Thyroid gland (tissue), 4 donors: ENCODE data around the gene RNASE3. TPM values are rescaled to one million over a fixed set of nuclear protein-coding genes. Genes with fewer than 3 reads are reported as not detected.

Experiments used
- DNase-seq, 2 donors: peaks; one replicate each; pipeline ENCODE4 v3.0.0-alpha.2; 2019
- H3K27ac ChIP-seq, 3 donors: fragments of 200-600 bp; sonication (generic); 1 replicate in 2 of 3; 2 replicates in 1 of 3; pipeline ENCODE4 v1.5.1; 2016 to 2019; ENCODE audit warnings: mild to moderate bottlenecking in 1 of 3, moderate library complexity in 1 of 3
- H3K27me3 ChIP-seq: fragments of 200-600 bp; sonication (generic); one replicate; pipeline ENCODE4 v1.5.1; 2019
- H3K36me3 ChIP-seq, 2 donors: fragments of 200-600 bp; sonication (generic); one replicate each; pipeline ENCODE4 v1.5.1; 2016 to 2019
- H3K4me1 ChIP-seq, 2 donors: fragments of 200-600 bp; sonication (generic); one replicate each; pipeline ENCODE4 v1.5.1; 2017 to 2019
- H3K4me3 ChIP-seq, 3 donors: fragments of 200-600 bp; sonication (generic); replicated peaks in 1 of 3; 1 replicate in 2 of 3; 2 replicates in 1 of 3; pipeline ENCODE4 v1.5.1; 2016; ENCODE audit warnings: mild to moderate bottlenecking in 1 of 3
- H3K9me3 ChIP-seq: fragments of 200-600 bp; sonication (generic); one replicate; pipeline ENCODE4 v1.5.1; 2017
- POLR2A ChIP-seq, 2 donors: fragments of 450-650 bp; IDR thresholded peaks; one replicate each; pipeline ENCODE4 v1.6.1; 2017; ENCODE audit warnings: antibody characterized with exemption in 2 of 2, mild to moderate bottlenecking in 2 of 2, moderate library complexity in 1 of 2
- WGBS, 2 donors: methylation state at CpG; one replicate each; pipeline ENCODE4 v1.1.5; 2017; 5-methylcytosine and 5-hydroxymethylcytosine counted together
- intact Hi-C: fragments of 100-400 bp; cut with DNase I; formaldehyde crosslinking; loops from one replicate; pipeline ENCODE4 v1.15.1; 2023
- total RNA-seq, 4 donors: library from RNA; depleted of rRNA; stranded (reverse); fragments of >200 nt; gene quantifications; one replicate each; pipeline ENCODE4 v1.2.3, GENCODE V29; 2016
- TF ChIP-seq, protein P1 (sequence below), 6 experiments: fragments of 200-600 bp in 3 of 6; fragments of 450-650 bp in 3 of 6; sonication (generic) in 3 of 6; IDR thresholded peaks; one replicate each; pipeline ENCODE4 v1.5.1; 2016 to 2019; ENCODE audit warnings: antibody characterized with exemption in 6 of 6, mild to moderate bottlenecking in 2 of 6, inconsistent platforms in 1 of 6, moderate library complexity in 1 of 6

The RNASE3 gene
- total RNA-seq, 4 donors from 2014 or later, result not detected

DNA sequence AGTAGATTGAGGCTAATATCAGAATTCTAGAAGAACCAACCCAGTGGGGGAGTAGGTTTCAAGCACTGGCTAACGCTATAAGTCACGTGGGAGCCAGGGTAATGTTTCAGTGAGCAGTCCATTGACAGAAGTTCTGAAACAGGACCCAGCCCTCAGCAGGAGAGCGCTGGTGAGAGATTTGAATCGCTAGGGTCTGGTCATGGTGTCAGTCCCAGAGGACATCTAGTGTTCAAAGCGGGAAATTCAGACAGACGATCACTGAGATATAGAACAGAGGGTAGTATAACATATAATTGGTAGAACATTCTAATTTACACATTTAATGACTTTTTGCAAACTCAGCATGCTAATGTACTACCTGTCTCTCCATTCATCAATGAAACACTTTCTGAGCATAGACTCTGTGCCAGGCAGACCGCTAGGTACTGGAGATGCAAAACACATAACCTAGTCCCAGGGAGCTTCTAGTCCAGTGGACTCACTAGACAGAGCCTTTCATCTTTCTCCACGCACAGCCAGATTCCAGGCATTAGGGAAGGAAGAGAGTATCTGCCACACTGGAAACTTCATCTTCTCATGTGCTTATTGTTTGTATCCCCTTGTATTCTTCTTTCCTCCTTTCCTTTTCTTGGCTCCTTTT lies 35.4 kb upstream of the RNASE3 start:
- Histone ChIP-seq H3K9me3 (no peaks in the 10 kb centered on the region), H3K4me1 (no peaks in the 10 kb centered on the region), H3K4me3 (no peak overlapping the region), H3K27me3 (no peaks in the 10 kb centered on the region), H3K27ac (no peak overlapping the region), H3K36me3 (no peaks in the 10 kb centered on the region)
- no peak for TF ChIP-seq POLR2A (IDR thresholded peaks at IDR 0.05)
- TF ChIP-seq, protein P1, sequence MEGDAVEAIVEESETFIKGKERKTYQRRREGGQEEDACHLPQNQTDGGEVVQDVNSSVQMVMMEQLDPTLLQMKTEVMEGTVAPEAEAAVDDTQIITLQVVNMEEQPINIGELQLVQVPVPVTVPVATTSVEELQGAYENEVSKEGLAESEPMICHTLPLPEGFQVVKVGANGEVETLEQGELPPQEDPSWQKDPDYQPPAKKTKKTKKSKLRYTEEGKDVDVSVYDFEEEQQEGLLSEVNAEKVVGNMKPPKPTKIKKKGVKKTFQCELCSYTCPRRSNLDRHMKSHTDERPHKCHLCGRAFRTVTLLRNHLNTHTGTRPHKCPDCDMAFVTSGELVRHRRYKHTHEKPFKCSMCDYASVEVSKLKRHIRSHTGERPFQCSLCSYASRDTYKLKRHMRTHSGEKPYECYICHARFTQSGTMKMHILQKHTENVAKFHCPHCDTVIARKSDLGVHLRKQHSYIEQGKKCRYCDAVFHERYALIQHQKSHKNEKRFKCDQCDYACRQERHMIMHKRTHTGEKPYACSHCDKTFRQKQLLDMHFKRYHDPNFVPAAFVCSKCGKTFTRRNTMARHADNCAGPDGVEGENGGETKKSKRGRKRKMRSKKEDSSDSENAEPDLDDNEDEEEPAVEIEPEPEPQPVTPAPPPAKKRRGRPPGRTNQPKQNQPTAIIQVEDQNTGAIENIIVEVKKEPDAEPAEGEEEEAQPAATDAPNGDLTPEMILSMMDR (IDR thresholded peaks at IDR 0.05), result peak; percentile 51 to 87 (median 64)
- peak; percentile 58 to 63 for DNase-seq
- WGBS, 2 donors, result 13 to 17% methylated on average over 8 of the region's 8 CpGs
- intact Hi-C loops, result loop anchor here (5.0 to 10.0 kb wide), 2 partner anchors 109 to 153 kb away; no protein-coding TSS in a partner anchor

DNA sequence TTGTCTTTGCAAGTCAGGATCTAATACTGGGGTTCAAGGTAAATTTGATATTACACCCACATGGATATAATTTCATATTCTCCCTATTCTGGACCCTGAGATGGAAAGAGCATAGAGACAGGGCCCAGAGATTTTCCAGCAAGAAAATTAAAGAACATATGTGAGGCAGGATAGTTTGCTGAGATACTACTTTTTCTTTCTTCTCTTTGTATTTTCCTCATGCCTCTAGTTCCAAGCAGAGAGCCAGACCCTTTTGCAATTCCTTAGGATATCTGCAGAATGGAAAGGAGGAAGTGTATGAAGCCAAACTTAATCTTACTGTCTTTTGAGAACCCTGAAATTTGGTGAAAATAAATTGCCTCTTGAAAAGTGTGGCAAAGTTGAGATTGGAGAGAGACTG lies 34.0 kb upstream of the RNASE3 start:
- TF ChIP-seq POLR2A (IDR thresholded peaks at IDR 0.05), result no peak
- TF ChIP-seq, protein P1 (IDR thresholded peaks at IDR 0.05), result no peak
- Histone ChIP-seq H3K27me3 (no peaks in the 10 kb centered on the region), H3K4me1 (no peaks in the 10 kb centered on the region), H3K4me3 (no peak overlapping the region), H3K27ac (no peak overlapping the region), H3K9me3 (no peaks in the 10 kb centered on the region), H3K36me3 (no peaks in the 10 kb centered on the region)
- intact Hi-C loops, result loop anchor here (5.0 to 10.0 kb wide), 2 partner anchors 108 to 155 kb away; no protein-coding TSS in a partner anchor
- no peak for DNase-seq

DNA sequence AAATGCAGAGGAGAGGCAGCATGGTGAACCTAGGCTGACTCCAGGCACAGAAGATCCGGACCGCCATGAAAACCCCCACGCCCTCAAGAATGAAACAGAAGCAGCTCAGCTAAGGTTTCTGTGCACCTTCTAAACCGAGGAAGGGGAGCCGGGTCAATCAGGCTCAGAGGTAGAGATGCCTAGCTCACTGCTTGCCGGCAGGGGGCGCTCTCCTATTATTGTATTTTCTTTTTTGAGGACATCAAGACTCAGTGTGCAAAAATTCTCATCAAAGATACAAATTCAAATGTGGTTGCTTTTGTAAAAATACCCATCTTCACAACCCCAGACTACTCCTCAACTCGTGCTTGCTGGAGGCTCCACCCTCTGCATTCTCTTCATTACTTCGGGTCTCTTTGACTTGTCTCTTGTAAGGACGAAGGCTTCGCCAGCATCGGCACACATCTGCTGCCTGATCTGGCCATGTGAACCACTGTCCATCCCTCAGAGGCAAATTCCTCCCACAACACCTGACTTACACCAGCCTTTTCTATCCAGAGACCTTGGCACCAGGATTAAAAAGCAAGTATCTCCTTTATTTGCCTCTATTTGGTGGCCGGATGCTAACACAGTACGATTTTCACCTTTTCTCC lies 33.4 kb upstream of the RNASE3 start:
- H3K36me3 ChIP-seq, result no peaks in the 10 kb centered on the region
- H3K4me1 ChIP-seq, result no peaks in the 10 kb centered on the region
- TF ChIP-seq, protein P1 (IDR thresholded peaks at IDR 0.05), result peak; percentile 49 to 91 (median 66)
- no peak for TF ChIP-seq POLR2A (IDR thresholded peaks at IDR 0.05)
- H3K9me3 ChIP-seq, result no peaks in the 10 kb centered on the region
- DNase-seq, result peak; percentile 48 to 64
- WGBS, 2 donors, result 33 to 36% methylated on average over 14 of the region's 14 CpGs
- H3K4me3 ChIP-seq, result no peak overlapping the region
- intact Hi-C loops, result loop anchor here (5.0 to 10.0 kb wide), 2 partner anchors 107 to 155 kb away; no protein-coding TSS in a partner anchor
- no peaks in the 10 kb centered on the region for H3K27me3 ChIP-seq
- H3K27ac ChIP-seq, result no peak overlapping the region

DNA sequence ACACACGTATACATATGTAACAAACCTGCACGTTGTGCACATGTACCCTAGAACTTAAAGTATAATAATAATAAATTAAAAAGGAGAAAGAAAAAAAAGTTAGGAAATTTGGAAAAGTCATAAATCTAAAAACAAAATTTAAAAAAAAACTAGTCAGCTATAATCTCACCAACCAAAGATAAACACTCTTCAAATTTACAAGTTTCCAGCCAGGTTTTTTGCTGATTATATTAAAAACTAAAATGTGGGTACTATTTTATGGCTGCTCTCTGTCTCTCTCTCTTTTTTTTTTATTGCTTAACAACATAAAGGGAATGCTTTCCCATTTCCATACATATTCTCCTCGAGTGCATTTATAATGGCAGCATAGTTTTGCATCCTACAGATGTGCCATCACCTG lies 25.0 kb upstream of the RNASE3 start:
- intact Hi-C loops, result no loop called here
- 88 to 94% methylated on average over 3 of the region's 3 CpGs for WGBS, 2 donors
- Histone ChIP-seq H3K27me3 (no peaks in the 10 kb centered on the region), H3K27ac (no peak overlapping the region), H3K36me3 (no peaks in the 10 kb centered on the region), H3K4me1 (no peaks in the 10 kb centered on the region), H3K9me3 (no peaks in the 10 kb centered on the region), H3K4me3 (no peak overlapping the region)
- no peak for DNase-seq
- TF ChIP-seq, protein P1 (IDR thresholded peaks at IDR 0.05), result no peak
- no peak for TF ChIP-seq POLR2A (IDR thresholded peaks at IDR 0.05)

DNA sequence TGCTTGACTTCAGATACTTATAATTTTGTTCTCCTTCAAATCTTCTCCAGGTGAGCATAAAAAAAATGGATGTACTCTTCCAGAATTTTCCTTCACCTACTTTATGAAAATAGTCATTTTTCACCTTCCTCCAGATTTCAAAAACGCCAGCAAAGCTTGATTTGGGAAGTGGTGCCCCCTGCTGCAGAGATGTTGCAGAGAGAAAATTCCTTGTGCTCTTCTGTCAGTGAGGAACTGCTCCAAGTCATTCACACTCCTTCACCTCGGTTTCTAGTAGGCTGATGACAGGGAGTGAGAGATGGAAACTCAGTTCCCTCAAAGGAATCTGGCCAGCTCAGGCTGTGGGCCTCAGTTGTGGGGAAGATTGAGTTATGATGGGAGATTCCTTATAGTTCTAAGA lies 24.2 kb upstream of the RNASE3 start:
- intact Hi-C loops, result no loop called here
- Histone ChIP-seq H3K4me3 (no peak overlapping the region), H3K9me3 (no peaks in the 10 kb centered on the region), H3K4me1 (no peaks in the 10 kb centered on the region), H3K36me3 (no peaks in the 10 kb centered on the region), H3K27ac (no peak overlapping the region), H3K27me3 (no peaks in the 10 kb centered on the region)
- TF ChIP-seq, protein P1 (IDR thresholded peaks at IDR 0.05), result peak in 1 of 6 experiments; percentile 14
- TF ChIP-seq POLR2A (IDR thresholded peaks at IDR 0.05), result no peak
- DNase-seq, result peak in 1 of 2 donors; percentile 4
- WGBS, 2 donors, result 2 to 7% methylated on average over 2 of the region's 2 CpGs
